IPS-18c (cell line): ENCODE results near the gene TENM4.

Experiments
- H3K4me3 ChIP-seq: 2 replicates; pipeline ENCODE4 v1.7.0; 2013; ENCODE audit warnings: low read depth, mild to moderate bottlenecking, low read length, moderate library complexity; ENCODE audit not compliant: insufficient read depth
- H3K9me3 ChIP-seq: one replicate; pipeline ENCODE4 v1.6.1; 2013; ENCODE audit warnings: mild to moderate bottlenecking, low read length, moderate library complexity; ENCODE audit not compliant: control insufficient read depth, insufficient read depth

TENM4 gene

GRCh38 chr11:79430280-79430679 lies 10.6 kb downstream of the TENM4 start:
- no peaks in the 10 kb centered on the region for H3K9me3 ChIP-seq
- no peak overlapping the region for H3K4me3 ChIP-seq

GRCh38 chr11:79428406-79428805 lies 12.4 kb downstream of the TENM4 start:
- Histone ChIP-seq H3K9me3 (no peaks in the 10 kb centered on the region), H3K4me3 (no peak overlapping the region)

- Histone ChIP-seq H3K9me3 (no peaks in the 10 kb centered on the region), H3K4me3 (no peak overlapping the region)
These were observed 13.1 kb downstream of the TENM4 start for GRCh38 chr11:79427611-79428327.

- no peaks in the 10 kb centered on the region for H3K9me3 ChIP-seq
- no peak overlapping the region for H3K4me3 ChIP-seq
These were observed 13.7 kb downstream of the TENM4 start for GRCh38 chr11:79427126-79427525.

GRCh38 chr11:79425463-79425862 lies 15.4 kb downstream of the TENM4 start:
- Histone ChIP-seq H3K9me3 (no peaks in the 10 kb centered on the region), H3K4me3 (no peak overlapping the region)

- Histone ChIP-seq H3K9me3 (no peaks in the 10 kb centered on the region), H3K4me3 (no peak overlapping the region)
These were observed 17.1 kb downstream of the TENM4 start for GRCh38 chr11:79423736-79424135.

- no peaks in the 10 kb centered on the region for H3K9me3 ChIP-seq
- H3K4me3 ChIP-seq, result no peak overlapping the region
These were observed 18.0 kb downstream of the TENM4 start for GRCh38 chr11:79422866-79423265.

- Histone ChIP-seq H3K9me3 (no peaks in the 10 kb centered on the region), H3K4me3 (no peak overlapping the region)
These were observed 19.0 kb downstream of the TENM4 start for GRCh38 chr11:79421820-79422219.

- Histone ChIP-seq H3K9me3 (peaks cover 4% of the 10 kb centered on the region), H3K4me3 (no peak overlapping the region)
These were observed 21.7 kb downstream of the TENM4 start for GRCh38 chr11:79419120-79419519.

- H3K9me3 ChIP-seq, result peaks cover 4% of the 10 kb centered on the region
- H3K4me3 ChIP-seq, result no peak overlapping the region
These were observed 22.6 kb downstream of the TENM4 start for GRCh38 chr11:79418241-79418640.

- H3K9me3 ChIP-seq, result peaks cover 4% of the 10 kb centered on the region
These were observed 23.5 kb downstream of the TENM4 start for GRCh38 chr11:79417069-79417920.

GRCh38 chr11:79415912-79416311 lies 24.9 kb downstream of the TENM4 start:
- Histone ChIP-seq H3K4me3 (no peak overlapping the region), H3K9me3 (peaks cover 4% of the 10 kb centered on the region)

More at GRCh38 chr11:79417069-79417920, 23.5 kb downstream of the TENM4 start:
- H3K4me3 ChIP-seq, result no peak overlapping the region

- Histone ChIP-seq H3K4me3 (no peak overlapping the region), H3K9me3 (peaks cover 4% of the 10 kb centered on the region)
These were observed 25.4 kb downstream of the TENM4 start for GRCh38 chr11:79415411-79415810.

GRCh38 chr11:79414644-79415317 lies 26.0 kb downstream of the TENM4 start:
- Histone ChIP-seq H3K4me3 (no peak overlapping the region), H3K9me3 (peaks cover 4% of the 10 kb centered on the region)

- Histone ChIP-seq H3K9me3 (peaks cover 4% of the 10 kb centered on the region), H3K4me3 (no peak overlapping the region)
These were observed 26.8 kb downstream of the TENM4 start for GRCh38 chr11:79414041-79414440.

- Histone ChIP-seq H3K4me3 (no peak overlapping the region), H3K9me3 (peaks cover 4% of the 10 kb centered on the region)
These were observed 27.6 kb downstream of the TENM4 start for GRCh38 chr11:79413268-79413667.

GRCh38 chr11:79412761-79413160 lies 28.1 kb downstream of the TENM4 start:
- Histone ChIP-seq H3K4me3 (no peak overlapping the region), H3K9me3 (peaks cover 4% of the 10 kb centered on the region)

GRCh38 chr11:79409330-79409729 lies 31.5 kb downstream of the TENM4 start:
- H3K4me3 ChIP-seq, result no peak overlapping the region
- H3K9me3 ChIP-seq, result peaks cover 1% of the 10 kb centered on the region
